Skin of body (tissue), 2 donors: Measurements from ENCODE around the gene DNAH1. TPM values are rescaled to one million over a fixed set of nuclear protein-coding genes. Genes with fewer than 3 reads are reported as not detected.

Experiments used
- DNase-seq: peaks from one replicate; lab custom pipeline; 2025; lab: John Stamatoyannopoulos, UW
- total RNA-seq: library from RNA; depleted of rRNA; stranded (reverse); fragments of >200 nt; gene quantifications from one replicate; pipeline ENCODE4 v1.2.3, GENCODE V29; 2014

Gene DNAH1
- total RNA-seq, 1 donor from 2014 or later = 5.4 TPM

- no peak for DNase-seq
These were observed 86.0 kb downstream of the DNAH1 start for GRCh38 chr3:52402101-52402521.

- DNase-seq = no peak
These were observed 86.7 kb downstream of the DNAH1 start for GRCh38 chr3:52402706-52403270.

- DNase-seq = no peak
These were observed 87.2 kb downstream of the DNAH1 start for GRCh38 chr3:52403271-52403841.

GRCh38 chr3:52403955-52404354 lies 87.8 kb downstream of the DNAH1 start:
- no peak for DNase-seq

- no peak for DNase-seq
These were observed 88.3 kb downstream of the DNAH1 start for GRCh38 chr3:52404391-52404790.

GRCh38 chr3:52405066-52405465 lies 88.9 kb downstream of the DNAH1 start:
- no peak for DNase-seq

GRCh38 chr3:52405601-52406110 lies 89.5 kb downstream of the DNAH1 start:
- no peak for DNase-seq

GRCh38 chr3:52406231-52406661 lies 90.1 kb downstream of the DNAH1 start:
- DNase-seq = peak; percentile 8

GRCh38 chr3:52406791-52407510 lies 90.8 kb downstream of the DNAH1 start:
- DNase-seq = no peak

- DNase-seq = peak; percentile 25
These were observed 91.7 kb downstream of the DNAH1 start for GRCh38 chr3:52407779-52408178.

- no peak for DNase-seq
These were observed 92.3 kb downstream of the DNAH1 start for GRCh38 chr3:52408466-52408865.

GRCh38 chr3:52415800-52416199 lies 99.7 kb downstream of the DNAH1 start:
- DNase-seq = no peak

- peak; percentile 32 for DNase-seq
These were observed 104.3 kb downstream of the DNAH1 start for GRCh38 chr3:52420388-52420787.

GRCh38 chr3:52422669-52423068 lies 106.5 kb downstream of the DNAH1 start:
- no peak for DNase-seq

GRCh38 chr3:52423173-52423572 lies 107.1 kb downstream of the DNAH1 start:
- no peak for DNase-seq

- peak; percentile 80 for DNase-seq
These were observed 112.3 kb downstream of the DNAH1 start for GRCh38 chr3:52428151-52429005.

GRCh38 chr3:52429031-52429430 lies 112.9 kb downstream of the DNAH1 start:
- no peak for DNase-seq

- DNase-seq = no peak
These were observed 113.8 kb downstream of the DNAH1 start for GRCh38 chr3:52429779-52430415.

- DNase-seq = no peak
These were observed 114.3 kb downstream of the DNAH1 start for GRCh38 chr3:52430416-52430810.

- DNase-seq = no peak
These were observed 115.5 kb downstream of the DNAH1 start for GRCh38 chr3:52431459-52432223.
